Pons (tissue), 1 donor: Measurements from ENCODE around the gene CYP2E1.
"Not testable (repeated sequence)": the region's sequence is repeated elsewhere in the genome, so short reads cannot be mapped to it uniquely, and the experiment has no call there.

Experiments used
- DNase-seq: peaks from one replicate; pipeline ENCODE4 v3.0.0-alpha.2; 2016; ENCODE audit warnings: low spot score

The CYP2E1 gene

GRCh38 chr10:133526957-133527588 lies at the start of gene CYP2E1:
TSS of gene CYP2E1 (plus strand) at chr10:133527363. CDS start at chr10:133527396, 33 bp downstream.
- DNase-seq = no peak

- DNase-seq = no peak
Observed at GRCh38 chr10:133481086-133481643, 46.0 kb upstream of the CYP2E1 start.

- no peak for DNase-seq
Observed at GRCh38 chr10:133481657-133482056, 45.5 kb upstream of the CYP2E1 start.

GRCh38 chr10:133484818-133485217 lies 42.3 kb upstream of the CYP2E1 start:
- DNase-seq = no peak

GRCh38 chr10:133487085-133487484 lies 40.1 kb upstream of the CYP2E1 start:
- no peak for DNase-seq

GRCh38 chr10:133488354-133488753 lies 38.8 kb upstream of the CYP2E1 start:
- no peak for DNase-seq

- no peak for DNase-seq
Observed at GRCh38 chr10:133489816-133490588, 37.2 kb upstream of the CYP2E1 start.

- not testable (repeated sequence) for DNase-seq
Observed at GRCh38 chr10:133493562-133493961, 33.6 kb upstream of the CYP2E1 start.

- not testable (repeated sequence) for DNase-seq
Observed at GRCh38 chr10:133497363-133497762, 29.8 kb upstream of the CYP2E1 start.

- DNase-seq = peak; percentile 20
Observed at GRCh38 chr10:133499176-133499575, 28.0 kb upstream of the CYP2E1 start.

- not testable (repeated sequence) for DNase-seq
Observed at GRCh38 chr10:133500897-133501296, 26.3 kb upstream of the CYP2E1 start.

GRCh38 chr10:133509700-133510099 lies 17.5 kb upstream of the CYP2E1 start:
- no peak for DNase-seq

- no peak for DNase-seq
Observed at GRCh38 chr10:133511408-133511807, 15.8 kb upstream of the CYP2E1 start.

GRCh38 chr10:133511907-133512528 lies 15.1 kb upstream of the CYP2E1 start:
- no peak for DNase-seq

- no peak for DNase-seq
Observed at GRCh38 chr10:133515471-133515870, 11.7 kb upstream of the CYP2E1 start.

GRCh38 chr10:133516057-133516456 lies 11.1 kb upstream of the CYP2E1 start:
- DNase-seq = no peak

GRCh38 chr10:133518517-133518916 lies 8.6 kb upstream of the CYP2E1 start:
- not testable (repeated sequence) for DNase-seq

- DNase-seq = peak; percentile 50
Observed at GRCh38 chr10:133520193-133520738, 6.9 kb upstream of the CYP2E1 start.

GRCh38 chr10:133523631-133524203 lies 3.4 kb upstream of the CYP2E1 start:
- no peak for DNase-seq

- no peak for DNase-seq
Observed at GRCh38 chr10:133525444-133525843, 1.7 kb upstream of the CYP2E1 start.

GRCh38 chr10:133527771-133528271 lies 658 bp downstream of the CYP2E1 start:
- DNase-seq = no peak
